Astrocyte of the cerebellum (primary cell): ENCODE results near the gene FBH1.

Experiments used
- DNase-seq: peaks from one replicate; pipeline ENCODE4 v3.0.0-alpha.2; 2011; ENCODE audit warnings: low read depth
- H3K4me3 ChIP-seq: 2 replicates; pipeline ENCODE4 v1.5.1; 2011; ENCODE audit warnings: mild to moderate bottlenecking, low read depth, low read length, moderate library complexity
- CTCF ChIP-seq: IDR thresholded peaks from 2 replicates; pipeline ENCODE4 v1.5.1; 2012; ENCODE audit warnings: low read length, low read depth, moderate library complexity, mild to moderate bottlenecking; ENCODE audit errors: missing control alignments
- in situ Hi-C: cut with HindIII; loops from 2 replicates; pipeline ENCODE4 v1.10.0; 2017; ENCODE audit warnings: low sequenced_read_pairs

The FBH1 gene

GRCh38 chr10:5937016-5937415 is 47.0 kb downstream of the FBH1 start:
- no peak overlapping the region for H3K4me3 ChIP-seq
- no peak for TF ChIP-seq CTCF
- no peak for DNase-seq
- in situ Hi-C loops: no loop called here

- DNase-seq: no peak
- in situ Hi-C loops: no loop called here
- no peak for TF ChIP-seq CTCF
- no peak overlapping the region for H3K4me3 ChIP-seq
These were observed 48.2 kb downstream of the FBH1 start for GRCh38 chr10:5938291-5938690.

- no peak overlapping the region for H3K4me3 ChIP-seq
- TF ChIP-seq CTCF: no peak
- in situ Hi-C loops: no loop called here
- no peak for DNase-seq
These were observed 50.8 kb downstream of the FBH1 start for GRCh38 chr10:5940807-5941218.

- no peak for DNase-seq
- no peak for TF ChIP-seq CTCF
- H3K4me3 ChIP-seq: no peak overlapping the region
- in situ Hi-C loops: no loop called here
These were observed 51.5 kb downstream of the FBH1 start for GRCh38 chr10:5941579-5941978.

GRCh38 chr10:5942001-5942400 is 52.0 kb downstream of the FBH1 start:
- in situ Hi-C loops: no loop called here
- H3K4me3 ChIP-seq: no peak overlapping the region
- DNase-seq: no peak
- no peak for TF ChIP-seq CTCF

- in situ Hi-C loops: no loop called here
- TF ChIP-seq CTCF: no peak
- no peak for DNase-seq
- no peak overlapping the region for H3K4me3 ChIP-seq
These were observed 52.4 kb downstream of the FBH1 start for GRCh38 chr10:5942474-5942873.

GRCh38 chr10:5943536-5943935 is 53.5 kb downstream of the FBH1 start:
- no peak for DNase-seq
- no peak for TF ChIP-seq CTCF
- no peak overlapping the region for H3K4me3 ChIP-seq
- in situ Hi-C loops: no loop called here
